Endothelial cell of umbilical vein (primary cell): ENCODE data around the gene IL34. TPM values are rescaled to one million over a fixed set of nuclear protein-coding genes. Genes with fewer than 3 reads are reported as not detected.

ENCODE experiments used
- BruUV-seq: library from RNA; stranded (reverse); fragments of 400-500 nt; replicated peaks from 2 replicates; lab custom pipeline; 2021; lab: Mats Ljungman, UMichigan
- CTCF ChIA-PET: fragments of 300-600, 350-600 bp; sonication (Branson Sonifier 250); formaldehyde crosslinking; loops from one replicate; lab custom pipeline; 2021; ENCODE audit warnings: antibody characterized with exemption, inconsistent platforms; lab: Charles Lee
- POLR2A ChIA-PET: fragments of 300-600, 350-600 bp; sonication (Branson Sonifier 250); formaldehyde crosslinking; loops from one replicate; lab custom pipeline; 2021; ENCODE audit warnings: antibody characterized with exemption, inconsistent platforms; lab: Charles Lee
- DNase-seq: peaks from one replicate; pipeline ENCODE4 v3.0.0-alpha.2; 2011; ENCODE audit warnings: low read depth, low spot score
- FAIRE-seq: peaks from 2 replicates; lab custom pipeline; 2011; peaks lifted over from hg19 to GRCh38; lab: Jason Lieb, UNC
- H2AFZ ChIP-seq: 2 replicates; pipeline ENCODE4 v1.6.0; 2012; ENCODE audit warnings: low read depth, low read length, control low read depth, inconsistent platforms
- H3K27ac ChIP-seq: 2 replicates; pipeline ENCODE4 v1.5.1; 2011; ENCODE audit warnings: low read depth, mild to moderate bottlenecking, control low read depth, low read length, moderate library complexity; ENCODE audit not compliant: insufficient read depth
- H3K27me3 ChIP-seq, 2 experiments: 2 replicates each; pipeline versions ENCODE4 v1.6.0 to v1.6.1; 2011; ENCODE audit warnings: low read length in 2 of 2, mixed read lengths in 1 of 2; ENCODE audit not compliant: control insufficient read depth in 2 of 2, insufficient read depth in 2 of 2
- H3K36me3 ChIP-seq, 2 experiments: 2 replicates in 1 of 2; 3 replicates in 1 of 2; pipeline ENCODE4 v1.5.1; 2011; ENCODE audit warnings: low read length in 2 of 2, mild to moderate bottlenecking in 1 of 2, moderate library complexity in 1 of 2; ENCODE audit not compliant: control insufficient read depth in 2 of 2, insufficient read depth in 2 of 2; ENCODE audit errors: extremely low read depth in 1 of 2
- H3K4me1 ChIP-seq: 3 replicates; pipeline ENCODE4 v1.5.1; 2011; ENCODE audit warnings: mild to moderate bottlenecking, low read length; ENCODE audit not compliant: control insufficient read depth, insufficient read depth; ENCODE audit errors: extremely low read depth
- H3K4me2 ChIP-seq: 2 replicates; pipeline ENCODE4 v1.6.1; 2011; ENCODE audit warnings: low read length, control low read depth, mixed read lengths; ENCODE audit not compliant: insufficient read depth
- H3K4me3 ChIP-seq, 3 experiments: fragments of 200-600 bp in 1 of 3; sonication (generic), shearing (Covaris generic) in 1 of 3; replicated peaks in 1 of 3; 2 replicates each; pipeline ENCODE4 v1.5.1; 2011 to 2016; ENCODE audit warnings: control low read depth in 3 of 3, low read length in 3 of 3, mild to moderate bottlenecking in 2 of 3, inconsistent platforms in 1 of 3, low read depth in 1 of 3, moderate library complexity in 1 of 3; ENCODE audit not compliant: insufficient read depth in 1 of 3
- H3K79me2 ChIP-seq: 2 replicates; pipeline ENCODE4 v1.6.0; 2012; ENCODE audit warnings: low read length, inconsistent platforms; ENCODE audit not compliant: control insufficient read depth, insufficient read depth
- H3K9ac ChIP-seq: replicated peaks from 2 replicates; pipeline ENCODE3; 2011; ENCODE audit warnings: low read length, control low read depth; ENCODE audit not compliant: insufficient read depth; ENCODE audit errors: extremely low read depth
- H3K9me1 ChIP-seq: replicated peaks from 3 replicates; pipeline ENCODE4 v1.6.0; 2011; ENCODE audit warnings: mild to moderate bottlenecking, low read length; ENCODE audit not compliant: control insufficient read depth, insufficient read depth; ENCODE audit errors: extremely low read depth
- H3K9me3 ChIP-seq: replicated peaks from 2 replicates; pipeline ENCODE4 v1.5.1; 2012; ENCODE audit warnings: low read length, inconsistent platforms; ENCODE audit not compliant: control insufficient read depth, insufficient read depth
- H4K20me1 ChIP-seq: replicated peaks from 2 replicates; pipeline ENCODE3; 2011; ENCODE audit warnings: mild to moderate bottlenecking, low read length; ENCODE audit not compliant: control insufficient read depth, insufficient read depth; ENCODE audit errors: extremely low read depth
- CTCF ChIP-seq, 2 donors: IDR thresholded peaks; 1 replicate in 1 of 2; 2 replicates in 1 of 2; pipeline ENCODE4 v1.5.1; 2011; ENCODE audit warnings: low read length in 2 of 2, mild to moderate bottlenecking in 2 of 2, moderate library complexity in 2 of 2, control low read depth in 1 of 2, inconsistent platforms in 1 of 2, low read depth in 1 of 2; ENCODE audit not compliant: insufficient read depth in 1 of 2; ENCODE audit errors: extremely low read depth in 1 of 2
- EZH2 ChIP-seq: IDR thresholded peaks from 2 replicates; pipeline ENCODE4 v1.6.1; 2012; ENCODE audit warnings: borderline replicate concordance, low read depth, mild to moderate bottlenecking, moderate library complexity, low read length, inconsistent platforms; ENCODE audit not compliant: severe bottlenecking
- FOS ChIP-seq: IDR thresholded peaks from 2 replicates; pipeline ENCODE4 v1.6.1; 2011; ENCODE audit warnings: mild to moderate bottlenecking, low read length, moderate library complexity, borderline replicate concordance; ENCODE audit not compliant: insufficient read depth
- GATA2 ChIP-seq: IDR thresholded peaks from 2 replicates; pipeline ENCODE4 v1.7.0; 2011; ENCODE audit warnings: low read depth, mild to moderate bottlenecking, moderate library complexity, mixed read lengths, low read length; ENCODE audit not compliant: insufficient read length, insufficient read depth
- JUN ChIP-seq: IDR thresholded peaks from 2 replicates; pipeline ENCODE4 v1.6.1; 2011; ENCODE audit warnings: borderline replicate concordance, low read depth; ENCODE audit not compliant: insufficient read length, insufficient read depth
- MAX ChIP-seq: IDR thresholded peaks from 2 replicates; pipeline ENCODE4 v1.6.1; 2011; ENCODE audit not compliant: insufficient read depth, insufficient read length
- MYC ChIP-seq: IDR thresholded peaks from one replicate; pipeline ENCODE4 v1.6.1; 2011; ENCODE audit warnings: mild to moderate bottlenecking, low read depth, low read length
- POLR2A ChIP-seq: IDR thresholded peaks from 2 replicates; pipeline ENCODE4 v1.6.1; 2012; ENCODE audit warnings: low read depth, mild to moderate bottlenecking, control low read depth, low read length
- POLR2AphosphoS5 ChIP-seq: IDR thresholded peaks from 2 replicates; pipeline ENCODE4 v1.6.1; 2012; ENCODE audit warnings: low read depth, mild to moderate bottlenecking, control low read depth, low read length, moderate library complexity; ENCODE audit not compliant: insufficient read depth
- dilution Hi-C: fragments of 300-500 bp; cut with MboI; formaldehyde crosslinking; loops from one replicate; pipeline ENCODE4 v1.15.0; 2019; ENCODE audit warnings: low sequenced_read_pairs; ENCODE audit not compliant: extremely low pct_ligation_motif_present
- intact Hi-C: fragments of 100-400 bp; cut with micrococcal nuclease; formaldehyde crosslinking; loops from one replicate; pipeline ENCODE4 v1.10.0; 2022
- polyA plus RNA-seq, 4 experiments: library from polyadenylated mRNA; depleted of rRNA in 3 of 4; stranded (reverse) in 3 of 4; unstranded in 1 of 4; fragments of >200 nt; gene quantifications; 2 replicates each; pipeline versions ENCODE4 v1.2.1 to v1.2.3, GENCODE V29; 2011 to 2012; ENCODE audit warnings: missing spikeins in 1 of 4
- total RNA-seq: library from RNA; stranded (reverse); gene quantifications from 2 replicates; pipeline ENCODE4 v1.2.3, GENCODE V29; 2021

The IL34 gene
- total and polyA plus RNA-seq, 2 donors (not counting 3 experiments of a cell fraction or from before 2014, with no cell fraction given), result 0.88 to 0.97 TPM

GRCh38 chr16:70699696-70700095 is 53.3 kb downstream of the IL34 start:
- no TSS peak for BruUV-seq
- intact Hi-C loops (no loop called here), dilution Hi-C loops (no loop called here)
- DNase-seq, result no peak
- POLR2A ChIA-PET, result no interaction called here
- TF ChIP-seq GATA2 (no peak), MYC (no peak), CTCF (IDR thresholded peaks at IDR 0.05; ENCODE audit: extremely low read depth in 1 of 2, insufficient read depth in 1 of 2, low read depth in 1 of 2, low read length in 2 of 2) (no peak), MAX (no peak), POLR2AphosphoS5 (no peak), EZH2 (no peak), POLR2A (no peak), FOS (no peak), JUN (no peak)
- Histone ChIP-seq H3K27me3 (no peaks in the 10 kb centered on the region), H3K4me3 (no peak overlapping the region), H3K4me1 (peaks cover 25% of the 10 kb centered on the region), H2AFZ (no peak overlapping the region), H3K9me3 (no peaks in the 10 kb centered on the region), H3K79me2 (no peaks in the 10 kb centered on the region), H3K36me3 (no peaks in the 10 kb centered on the region), H3K4me2 (no peak overlapping the region), H4K20me1 (no peaks in the 10 kb centered on the region), H3K9ac (no peak overlapping the region), H3K27ac (no peak overlapping the region), H3K9me1 (no peaks in the 10 kb centered on the region)
- CTCF ChIA-PET, result no interaction called here
- FAIRE-seq, result no peak
